NCI-H1436 (cell line): ENCODE data around the gene IFI16.

ENCODE experiments used
- DNase-seq: peaks from one replicate; lab custom pipeline; 2025; lab: John Stamatoyannopoulos, UW

Gene IFI16

GRCh38 chr1:159066108-159066507 lies 56.4 kb downstream of the IFI16 start:
- DNase-seq: no peak

GRCh38 chr1:159067699-159068621 lies 58.3 kb downstream of the IFI16 start:
- no peak for DNase-seq

- no peak for DNase-seq
These were observed 59.2 kb downstream of the IFI16 start for GRCh38 chr1:159068886-159069285.

- DNase-seq: no peak
These were observed 62.4 kb downstream of the IFI16 start for GRCh38 chr1:159071970-159072582.

GRCh38 chr1:159076438-159077119 lies 66.9 kb downstream of the IFI16 start, which contains the start of gene AIM2:
Gene AIM2, minus strand, starts transcription at chr1:159076766. Its CDS starts 3,267 bp downstream, at chr1:159073499.
- no peak for DNase-seq

- no peak for DNase-seq
These were observed 67.6 kb downstream of the IFI16 start for GRCh38 chr1:159077120-159077961.

GRCh38 chr1:159079525-159079924 lies 69.8 kb downstream of the IFI16 start:
- DNase-seq: no peak

GRCh38 chr1:159081626-159082025 lies 71.9 kb downstream of the IFI16 start:
- DNase-seq: no peak

GRCh38 chr1:159083013-159083412 lies 73.3 kb downstream of the IFI16 start:
- no peak for DNase-seq

- DNase-seq: no peak
These were observed 74.4 kb downstream of the IFI16 start for GRCh38 chr1:159084152-159084551.

- no peak for DNase-seq
These were observed 75.2 kb downstream of the IFI16 start for GRCh38 chr1:159084867-159085266.

- DNase-seq: no peak
These were observed 78.3 kb downstream of the IFI16 start for GRCh38 chr1:159088050-159088449.

GRCh38 chr1:159088546-159089183 lies 79.0 kb downstream of the IFI16 start:
- no peak for DNase-seq

GRCh38 chr1:159089184-159089791 lies 79.6 kb downstream of the IFI16 start:
- no peak for DNase-seq

- DNase-seq: no peak
These were observed 80.8 kb downstream of the IFI16 start for GRCh38 chr1:159090286-159091179.

GRCh38 chr1:159091180-159091560 lies 81.5 kb downstream of the IFI16 start:
- DNase-seq: no peak

- DNase-seq: no peak
These were observed 81.9 kb downstream of the IFI16 start for GRCh38 chr1:159091607-159092031.

GRCh38 chr1:159092036-159092760 lies 82.5 kb downstream of the IFI16 start:
- DNase-seq: no peak

- no peak for DNase-seq
These were observed 88.9 kb downstream of the IFI16 start for GRCh38 chr1:159098596-159098995.
